LoVo (cell line): ENCODE results near the gene COL5A1.

Experiments
- DNase-seq: peaks from one replicate; pipeline ENCODE4 v3.0.0-alpha.2; 2016; ENCODE audit warnings: low spot score

COL5A1 gene

GRCh38 chr9:134626069-134626423, 15.6 kb upstream of the COL5A1 start:
- DNase-seq, result no peak

- DNase-seq, result no peak
Observed at GRCh38 chr9:134626571-134627416, 14.8 kb upstream of the COL5A1 start.

GRCh38 chr9:134627417-134628353, 13.9 kb upstream of the COL5A1 start:
- DNase-seq, result no peak

- no peak for DNase-seq
Observed at GRCh38 chr9:134628354-134628736, 13.3 kb upstream of the COL5A1 start.

DNA sequence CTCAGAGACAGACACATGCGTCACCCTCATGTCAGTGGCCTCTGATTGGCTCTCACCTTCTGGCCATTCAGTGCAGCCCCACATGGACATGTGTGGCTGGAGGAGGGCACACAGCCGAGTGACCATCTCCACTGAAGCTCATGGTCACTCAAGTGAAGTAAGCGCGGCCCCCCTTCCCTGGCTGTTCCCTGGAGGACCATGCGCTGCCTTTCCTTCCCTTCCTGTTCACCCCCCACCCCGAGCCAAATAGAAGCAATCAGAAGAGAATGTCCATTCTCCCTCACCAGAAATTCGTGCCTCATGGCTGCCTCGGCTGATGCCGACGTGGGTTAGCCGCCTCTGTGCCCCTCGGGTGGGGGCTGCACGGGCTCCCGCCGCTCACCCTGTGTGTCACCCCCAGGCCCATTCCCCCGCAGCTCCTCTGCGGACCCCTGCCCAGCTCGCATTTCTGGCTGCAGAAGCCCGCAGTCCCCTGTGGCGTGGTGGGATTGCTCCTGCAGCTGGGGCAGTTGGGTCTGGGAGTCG, 12.5 kb upstream of the COL5A1 start:
- DNase-seq, result no peak

DNA sequence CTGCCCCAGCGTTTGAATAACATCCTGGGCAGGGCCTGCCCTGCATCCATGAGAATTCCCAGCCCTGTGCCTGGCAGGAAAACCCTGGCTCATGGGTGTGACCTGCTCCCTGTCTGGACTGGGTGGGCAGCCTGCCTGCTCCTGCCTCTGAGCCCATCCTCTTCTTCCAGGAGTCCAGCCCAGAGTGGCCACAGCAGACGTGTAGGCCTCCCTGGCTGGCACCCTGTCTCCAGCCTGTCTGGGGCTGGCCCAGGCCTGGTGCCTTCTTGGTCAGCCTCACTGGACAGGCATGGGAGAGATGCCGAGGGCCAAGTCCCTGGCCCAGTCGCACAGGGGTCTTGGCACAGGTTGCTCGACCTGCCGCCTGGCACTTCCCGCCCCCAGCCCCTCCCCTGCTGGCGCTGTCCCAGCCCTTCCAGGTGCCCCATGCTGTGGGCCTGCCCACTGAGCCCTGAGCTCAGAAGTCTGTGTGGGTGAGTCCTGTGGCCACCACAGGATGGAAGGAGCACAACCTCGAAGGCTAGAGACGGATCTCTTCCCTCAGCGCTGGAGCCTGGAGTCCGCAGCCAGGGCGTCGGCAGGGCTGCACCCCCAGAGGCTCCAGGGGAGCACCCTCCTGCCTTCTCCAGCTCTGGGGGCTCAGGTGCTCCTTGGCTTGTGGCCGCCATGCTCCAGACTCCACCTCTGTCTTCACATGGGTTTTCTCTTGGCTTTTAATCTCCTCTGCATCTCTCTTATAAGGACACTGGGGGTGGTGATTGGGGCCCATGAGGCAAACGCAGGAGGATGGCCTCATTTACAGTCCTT, 11.8 kb upstream of the COL5A1 start:
- no peak for DNase-seq

- DNase-seq, result no peak
Observed at GRCh38 chr9:134630393-134630790, 11.2 kb upstream of the COL5A1 start.

GRCh38 chr9:134630861-134631260, 10.7 kb upstream of the COL5A1 start:
- no peak for DNase-seq

GRCh38 chr9:134631881-134632280, 9.7 kb upstream of the COL5A1 start:
- no peak for DNase-seq

GRCh38 chr9:134632329-134632728, 9.3 kb upstream of the COL5A1 start:
- DNase-seq, result no peak

DNA sequence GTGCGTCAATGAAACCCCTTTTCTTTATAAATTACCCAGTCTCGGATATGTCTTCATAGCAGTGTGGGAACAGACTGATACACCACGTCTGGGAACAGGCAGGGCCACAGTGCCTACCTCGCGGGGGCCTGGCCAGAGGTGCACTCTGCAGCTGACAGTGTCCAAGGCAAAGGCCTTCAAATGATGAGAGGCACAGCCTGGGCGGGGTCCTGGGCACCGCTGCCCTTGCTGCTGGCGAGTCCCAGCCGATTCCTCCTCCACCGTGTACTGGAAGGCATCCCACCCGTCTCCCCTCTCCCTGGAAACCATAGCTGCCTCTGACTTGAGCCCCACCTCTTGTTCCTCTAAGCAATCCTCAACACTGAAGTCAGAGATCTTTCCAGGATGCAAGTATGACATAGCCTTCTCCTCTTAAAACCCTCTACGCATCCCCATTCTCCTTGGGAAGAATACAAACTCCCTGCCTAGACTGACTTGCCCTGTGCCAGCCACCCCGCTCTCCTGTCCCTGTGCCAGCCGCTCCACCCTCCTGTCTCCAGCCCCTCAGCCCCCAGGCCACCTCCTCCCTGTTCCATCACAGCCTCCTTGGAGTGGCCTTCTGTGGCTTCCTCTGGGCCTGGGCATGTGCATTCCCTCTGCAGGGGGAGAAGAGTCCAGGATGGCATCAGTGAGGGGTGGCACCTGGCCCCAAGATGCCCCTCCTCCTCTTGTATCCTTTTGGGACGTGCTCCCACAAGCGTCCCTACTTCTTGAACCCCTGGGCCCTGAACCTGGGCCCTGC, 8.1 kb upstream of the COL5A1 start:
- DNase-seq, result no peak

GRCh38 chr9:134634176-134634575, 7.4 kb upstream of the COL5A1 start:
- DNase-seq, result no peak

DNA sequence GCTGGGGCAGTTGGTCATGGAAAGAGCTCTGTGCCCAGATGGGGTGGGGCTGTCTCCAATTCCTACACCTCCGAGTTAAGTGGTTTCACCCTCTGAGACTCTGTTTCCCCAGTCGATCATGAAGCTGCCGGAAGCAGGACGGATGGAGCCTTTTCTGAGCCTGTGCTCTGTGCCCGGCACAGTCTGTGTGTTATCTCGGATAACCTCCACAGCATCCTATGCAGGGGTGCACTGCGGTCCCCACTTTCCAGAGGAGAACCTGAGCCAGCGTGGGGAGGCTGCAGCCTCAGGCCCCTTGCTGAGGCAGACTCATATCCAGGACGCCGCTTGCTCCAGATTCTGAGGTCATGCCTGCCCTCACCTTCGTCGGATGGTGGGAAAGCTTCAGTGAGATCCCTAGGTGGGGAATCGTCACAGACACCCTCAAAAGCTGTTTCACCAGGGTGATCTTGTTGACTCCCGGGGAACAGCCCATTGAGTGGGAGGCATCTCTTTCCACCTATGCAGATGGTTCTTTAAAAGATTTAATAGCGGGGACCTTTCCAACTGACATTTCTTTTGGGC, 6.9 kb upstream of the COL5A1 start:
- DNase-seq, result no peak

DNA sequence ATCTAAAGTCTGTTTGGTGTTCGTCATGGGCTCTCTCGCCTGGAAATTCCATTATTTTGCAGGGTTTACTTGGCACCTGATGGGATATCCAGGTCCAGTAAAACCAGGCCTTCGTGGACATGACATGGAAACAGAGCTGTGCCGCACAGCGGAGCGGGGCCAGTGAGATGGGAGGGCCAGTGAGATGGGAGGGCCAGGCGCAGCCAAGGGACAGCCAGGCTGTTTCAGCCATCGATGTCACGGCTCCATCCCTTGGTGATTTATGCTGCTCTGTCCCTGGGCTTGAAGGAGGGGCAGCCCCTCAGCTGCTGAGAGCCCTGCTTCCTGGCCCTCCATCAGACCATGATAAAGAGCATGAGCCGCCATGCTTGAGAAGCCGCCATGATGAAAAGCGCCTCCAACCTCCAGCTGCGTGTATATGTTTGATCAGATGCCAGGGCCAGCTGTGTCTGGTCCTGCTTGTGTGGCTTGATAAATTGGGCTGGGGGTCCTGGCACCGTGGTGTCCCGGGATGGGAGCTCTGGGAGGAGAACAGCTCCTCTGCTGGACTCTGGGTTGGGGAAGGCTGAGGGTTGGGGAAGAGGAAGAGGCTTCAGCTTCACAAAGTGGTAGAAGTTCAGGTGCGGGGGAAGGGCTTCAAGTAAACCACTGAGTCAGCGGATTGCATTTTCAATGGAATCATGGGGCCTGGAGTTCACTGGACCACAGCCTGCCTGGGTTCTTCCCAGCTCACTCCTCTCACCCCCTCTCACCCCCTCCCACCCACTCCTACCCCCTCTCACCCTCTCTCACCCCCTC, 6.1 kb upstream of the COL5A1 start:
- no peak for DNase-seq

GRCh38 chr9:134636149-134636507, 5.5 kb upstream of the COL5A1 start:
- no peak for DNase-seq

DNA sequence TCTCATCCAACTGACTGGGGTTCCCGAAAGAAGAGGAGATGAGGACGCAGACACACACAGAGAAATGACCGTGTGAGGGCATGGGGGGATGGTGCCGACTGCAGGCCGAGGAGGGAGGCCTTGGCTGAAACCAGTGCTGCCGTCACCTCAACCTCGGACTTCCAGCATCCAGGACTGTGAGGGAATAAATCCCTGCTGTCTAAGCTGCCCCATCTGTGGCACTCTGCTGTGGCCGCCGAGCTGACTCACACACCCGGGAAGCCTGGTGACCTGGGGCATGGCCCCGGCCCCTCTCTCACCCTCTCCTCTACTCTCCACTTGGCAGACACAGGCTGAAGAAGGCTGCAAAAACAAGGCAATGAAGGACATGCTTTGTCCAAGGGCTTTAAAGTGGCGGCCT, 4.4 kb upstream of the COL5A1 start:
- DNase-seq, result no peak

- DNase-seq, result no peak
Observed at GRCh38 chr9:134637696-134638501, 3.7 kb upstream of the COL5A1 start.

GRCh38 chr9:134638502-134639090, 3.0 kb upstream of the COL5A1 start:
- DNase-seq, result no peak

GRCh38 chr9:134639994-134640393, 1.6 kb upstream of the COL5A1 start:
- DNase-seq, result no peak
